HG03432 (cell line): ENCODE results near the gene NPAS4.
"Not testable (repeated sequence)": the region's sequence is repeated elsewhere in the genome, so short reads cannot be mapped to it uniquely, and the experiment has no call there.

Experiments used
- ATAC-seq: cut with Tn5 transposase; IDR thresholded peaks from one replicate; pipeline ENCODE4 v1.9.1; 2021; ENCODE audit warnings: mild to moderate bottlenecking, moderate library complexity; ENCODE audit not compliant: unreplicated experiment

The NPAS4 gene

DNA sequence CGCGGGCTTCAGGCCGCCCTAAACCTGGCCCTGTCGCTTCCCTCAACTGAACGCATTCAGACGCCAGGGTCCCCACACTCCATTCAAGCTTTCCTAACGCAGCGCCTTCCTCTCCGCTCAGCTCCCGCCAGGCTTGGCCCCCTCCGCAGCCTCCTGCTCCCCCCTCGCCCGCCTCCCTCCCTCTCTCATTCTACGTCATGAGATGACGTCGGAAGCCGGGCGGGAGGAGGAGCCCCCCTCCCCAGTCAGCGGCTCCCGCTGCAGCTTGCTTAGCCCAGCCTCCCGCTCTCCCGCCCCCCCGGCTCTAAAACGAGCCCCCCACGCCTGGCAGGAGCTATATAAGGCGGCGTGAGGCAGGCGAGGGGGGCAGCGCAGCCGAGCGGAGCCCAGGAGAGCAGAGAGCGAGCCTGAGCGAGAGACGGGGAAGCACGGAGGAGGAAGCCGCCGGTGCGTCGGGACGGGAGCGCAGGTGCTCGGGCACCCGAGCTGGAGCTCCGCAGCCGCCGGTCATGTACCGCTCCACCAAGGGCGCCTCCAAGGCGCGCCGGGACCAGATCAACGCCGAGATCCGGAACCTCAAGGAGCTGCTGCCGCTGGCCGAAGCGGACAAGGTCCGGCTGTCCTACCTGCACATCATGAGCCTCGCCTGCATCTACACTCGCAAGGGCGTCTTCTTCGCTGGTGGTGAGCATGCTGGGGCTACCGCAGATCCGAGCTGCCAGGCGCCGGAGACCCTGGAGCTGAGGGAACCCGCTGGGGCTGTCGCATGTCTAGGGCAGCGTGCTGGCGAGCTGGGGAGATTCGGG, at the start of gene NPAS4:
TSS of gene NPAS4 (plus strand) at position 365 of the 806 bp plus-strand sequence. CDS start at position 510, 145 bp downstream.
- no peak for ATAC-seq

DNA sequence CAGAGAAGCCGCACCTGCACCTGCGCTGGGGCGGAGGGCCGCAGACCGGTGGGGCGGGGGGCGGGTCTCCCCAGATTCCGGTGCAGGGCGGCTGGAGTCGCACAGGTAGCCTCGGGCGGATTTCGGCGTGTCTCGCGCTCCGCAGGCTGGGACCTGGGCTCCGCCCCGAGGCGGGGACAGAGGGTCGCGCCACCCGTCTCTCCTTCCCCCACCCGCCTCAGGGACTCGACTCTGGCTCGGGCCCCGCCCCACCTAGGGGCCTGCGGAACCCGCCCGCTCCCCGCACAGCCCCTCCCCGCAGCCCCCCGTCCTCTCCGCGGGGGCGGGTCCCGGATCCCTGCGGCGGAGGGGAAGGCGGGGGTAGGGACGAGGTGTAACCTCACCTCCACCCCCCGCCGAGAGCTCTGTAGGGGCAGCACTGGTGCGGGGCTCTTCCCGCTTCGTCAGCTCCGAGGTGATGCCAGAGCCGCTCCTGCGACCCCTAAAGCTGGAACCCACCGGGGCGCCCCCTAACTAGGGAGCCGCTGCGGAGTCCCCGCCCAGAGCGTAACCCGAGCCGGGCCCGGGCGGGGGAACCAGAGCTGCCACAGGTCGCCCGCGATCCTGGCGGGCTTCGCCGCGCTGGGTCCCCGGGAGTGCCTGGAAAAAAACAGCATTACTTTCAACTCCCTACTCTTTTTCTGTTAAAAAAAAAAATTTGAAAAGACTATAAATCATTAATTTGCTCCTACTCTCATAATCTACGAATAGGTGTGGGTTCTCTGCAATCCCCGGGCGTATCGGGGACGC, 49.0 kb upstream of the NPAS4 start, which contains the start of gene SLC29A2:
TSS of gene SLC29A2 (minus strand) at position 134 of the 789 bp plus-strand sequence. CDS start 169 bp downstream, outside the sequence.
- ATAC-seq, result peak; percentile 81

DNA sequence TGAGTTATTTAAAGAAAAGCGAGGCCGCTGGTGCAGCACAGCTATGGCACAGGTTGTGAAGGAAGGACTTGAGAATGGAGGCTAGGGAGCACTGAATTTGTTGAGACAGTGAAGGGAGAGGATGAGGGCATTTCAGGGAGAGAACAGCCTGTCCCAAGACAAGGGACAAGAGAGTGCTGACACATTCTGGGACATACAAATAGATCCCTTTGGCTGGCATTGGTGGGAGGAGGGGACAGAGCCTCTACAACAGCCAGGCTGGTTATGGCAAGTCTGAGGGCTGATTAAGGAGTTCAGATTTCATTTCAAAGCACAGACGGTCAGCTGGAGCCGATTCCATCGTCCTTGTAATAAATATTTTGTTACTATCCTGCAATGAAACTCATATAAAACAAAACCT, 47.6 kb upstream of the NPAS4 start:
- ATAC-seq, result no peak

DNA sequence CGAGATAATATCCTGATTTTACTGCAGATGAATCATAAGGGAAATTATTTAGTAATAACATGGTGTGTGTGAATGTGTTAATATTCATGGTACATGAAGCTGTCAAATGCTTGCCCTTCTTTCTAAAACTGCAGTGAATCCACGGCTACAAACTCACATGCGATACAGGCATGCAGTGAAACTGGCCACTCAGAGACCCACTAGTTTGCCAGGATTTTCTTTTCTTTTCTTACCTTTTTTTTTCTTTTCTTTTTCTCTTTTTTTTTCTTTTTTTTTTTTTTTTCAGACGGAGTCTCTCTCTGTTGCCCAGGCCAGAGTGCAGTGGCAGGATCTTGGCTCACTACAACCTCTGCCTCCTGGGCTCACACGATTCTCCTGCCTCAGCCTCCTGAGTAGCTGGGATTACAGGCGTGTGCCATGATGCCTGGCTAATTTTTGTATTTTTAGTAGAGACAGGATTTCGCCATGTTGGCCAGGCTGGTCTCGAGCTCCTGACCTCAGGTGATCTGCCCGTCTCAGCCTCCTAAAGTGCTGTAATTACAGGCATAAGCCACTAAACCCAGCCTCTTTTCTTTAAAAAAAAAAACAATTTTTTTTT, 47.0 kb upstream of the NPAS4 start:
- ATAC-seq, result not testable (repeated sequence)

DNA sequence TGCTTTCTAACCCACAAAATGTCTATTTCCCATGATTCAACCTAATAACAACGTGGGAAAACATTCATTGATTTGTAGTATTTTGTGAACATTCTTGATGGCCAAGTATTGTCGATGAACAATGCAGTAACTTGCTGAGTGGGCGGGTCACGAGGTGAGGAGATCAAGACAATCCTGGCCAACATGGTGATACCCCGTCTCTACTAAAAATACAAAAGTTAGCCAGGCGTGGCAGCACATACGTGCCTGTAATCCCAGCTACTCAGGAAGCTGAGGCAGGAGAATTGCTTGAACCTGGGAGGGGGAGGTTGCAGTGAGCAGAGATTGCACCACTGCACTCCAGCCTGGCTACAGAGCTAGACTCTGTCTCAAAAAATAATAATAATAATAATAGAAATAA, 40.6 kb upstream of the NPAS4 start:
- not testable (repeated sequence) for ATAC-seq

DNA sequence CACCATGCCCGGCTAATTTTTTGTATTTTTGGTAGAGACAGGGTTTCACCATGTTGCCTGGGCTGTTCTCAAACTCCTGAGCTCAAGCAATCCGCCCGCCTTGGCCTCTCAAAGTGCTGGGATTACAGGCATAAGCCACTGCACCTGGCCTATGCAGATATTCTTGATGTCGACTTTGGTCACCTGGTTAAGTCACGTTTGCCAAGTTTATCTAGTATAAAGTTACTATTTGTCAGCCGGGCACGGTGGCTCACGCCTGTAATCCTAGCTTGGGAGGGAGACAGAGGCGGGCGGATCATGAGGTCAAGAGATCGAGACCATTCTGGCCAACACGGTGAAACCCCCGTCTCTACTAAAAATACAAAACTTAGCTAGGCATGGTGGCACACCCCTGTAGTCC, 36.5 kb upstream of the NPAS4 start:
- ATAC-seq, result not testable (repeated sequence)

DNA sequence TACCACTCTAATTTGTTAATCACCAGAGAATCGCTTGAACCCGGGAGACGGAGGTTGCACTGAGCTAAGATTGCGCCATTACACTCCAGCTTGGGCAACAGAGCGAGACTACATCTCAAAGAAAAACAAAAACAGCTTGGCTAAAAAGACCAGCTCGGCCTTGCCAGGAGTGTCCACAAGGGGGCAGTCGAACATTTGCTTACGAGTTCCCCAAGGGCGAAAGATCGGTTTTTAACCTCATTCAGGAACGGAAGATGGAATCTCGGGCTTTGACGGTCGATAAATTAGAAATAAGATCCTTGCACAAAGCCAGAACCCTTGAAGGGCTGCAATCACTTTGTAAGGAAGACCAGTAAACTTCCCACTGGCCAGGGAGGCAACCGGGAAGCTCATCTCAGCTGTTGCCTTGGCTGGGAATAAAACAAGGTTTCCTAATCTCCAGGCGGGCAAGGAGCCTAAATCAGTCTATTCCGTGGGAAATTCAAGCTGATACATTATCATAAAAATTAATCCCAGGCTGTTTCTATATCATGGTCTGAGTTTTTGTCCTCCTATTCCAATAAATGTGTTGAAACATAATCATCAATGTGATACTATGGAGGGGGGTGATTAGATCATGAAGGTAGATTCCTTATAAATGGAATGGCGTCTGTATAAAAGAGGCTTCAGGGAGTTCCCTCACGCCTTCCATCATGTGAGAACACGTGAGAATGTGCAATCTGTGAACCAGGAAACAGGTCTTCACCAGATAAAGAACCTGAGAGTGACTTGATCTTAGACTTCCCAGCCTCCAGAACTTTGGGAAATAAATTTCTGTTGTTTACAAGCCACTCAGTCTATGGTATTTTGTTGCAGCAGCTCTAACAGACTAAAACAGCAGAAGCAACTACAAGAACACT, 34.4 kb upstream of the NPAS4 start:
- ATAC-seq, result no peak

DNA sequence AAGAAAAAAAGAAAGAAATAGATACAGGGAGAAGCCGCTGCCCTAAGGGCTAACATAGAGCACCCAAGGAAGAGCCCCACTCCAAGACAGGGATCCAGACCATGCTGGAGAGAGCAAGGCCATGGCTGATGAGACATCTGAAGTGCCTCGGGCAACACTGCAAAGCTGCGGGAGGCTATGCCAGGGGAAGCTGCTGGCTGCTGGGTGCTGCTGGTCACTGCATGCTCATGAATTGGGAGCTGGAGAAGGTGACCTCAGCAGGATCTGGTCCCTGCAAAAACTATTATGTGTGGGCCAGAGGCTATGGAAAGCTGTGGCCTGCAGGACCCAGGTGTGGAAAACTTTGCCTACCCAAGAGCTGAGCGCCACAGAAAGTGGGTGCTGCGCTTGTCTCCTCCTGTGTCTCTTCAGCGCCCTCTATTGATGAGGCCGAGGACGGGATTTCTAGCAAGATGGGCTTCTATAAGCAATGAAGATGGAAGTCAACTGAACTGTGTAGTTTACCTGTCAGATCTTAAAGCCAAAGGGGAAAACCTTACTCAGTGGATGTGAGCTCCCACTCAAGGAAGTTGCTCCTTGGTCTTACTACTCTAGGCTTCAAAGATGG, 32.0 kb upstream of the NPAS4 start:
- ATAC-seq, result no peak

DNA sequence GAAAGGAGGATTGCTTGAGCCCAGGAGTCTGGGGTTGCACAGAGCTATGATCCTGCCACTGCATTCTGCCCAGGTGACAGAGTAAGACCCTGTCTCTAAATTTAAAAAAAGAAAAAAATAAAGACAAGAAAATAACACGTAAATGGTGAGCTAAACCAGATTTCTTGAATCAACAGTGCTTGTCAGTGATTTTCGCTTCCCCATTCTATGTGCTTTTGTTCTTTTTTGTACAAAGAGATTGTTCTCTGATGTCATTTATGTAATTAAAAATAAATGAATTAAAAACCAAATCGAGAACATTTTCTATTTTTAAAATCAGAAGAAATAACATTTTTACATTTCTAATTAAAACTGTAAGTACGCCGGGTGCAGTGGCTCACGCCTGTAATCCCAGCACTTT, 29.5 kb upstream of the NPAS4 start:
- no peak for ATAC-seq

DNA sequence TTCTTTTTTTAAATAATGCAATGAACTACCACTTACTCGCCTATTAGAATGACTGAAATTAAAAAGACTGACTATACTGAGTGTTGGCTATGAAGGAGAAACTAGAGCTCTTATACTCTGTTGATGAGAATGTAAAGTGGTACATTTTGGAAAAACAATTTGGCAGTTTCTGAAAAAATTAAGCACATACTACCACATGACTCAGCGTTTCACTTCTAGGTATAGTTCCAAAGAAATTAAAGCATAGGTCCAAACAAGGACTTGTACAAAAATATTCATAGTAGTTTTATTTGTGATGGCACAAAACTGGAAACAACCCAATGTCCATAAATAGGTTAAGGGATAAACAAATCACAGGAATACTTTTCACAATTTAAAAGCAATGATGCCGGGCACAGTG, 26.9 kb upstream of the NPAS4 start:
- no peak for ATAC-seq

DNA sequence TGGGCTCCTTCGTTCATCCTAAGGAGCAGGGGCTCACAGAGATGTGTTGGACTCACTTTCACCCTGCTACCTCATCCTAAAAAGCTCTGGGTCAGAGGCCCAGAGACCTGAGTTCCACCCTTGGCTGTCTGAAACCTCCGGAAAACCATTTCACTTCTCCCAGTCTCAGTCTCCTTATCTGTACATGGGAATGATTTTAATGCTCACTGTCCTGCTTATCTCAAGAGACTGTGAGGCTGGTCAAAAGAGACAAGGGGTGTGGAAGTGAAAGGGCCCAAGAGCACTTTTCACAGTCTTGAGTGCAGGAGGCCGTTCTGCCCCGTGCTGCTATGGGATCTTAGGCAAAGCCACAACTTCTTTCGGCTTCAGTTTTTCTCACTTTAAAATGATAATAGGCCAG, 13.2 kb upstream of the NPAS4 start:
- ATAC-seq, result no peak

DNA sequence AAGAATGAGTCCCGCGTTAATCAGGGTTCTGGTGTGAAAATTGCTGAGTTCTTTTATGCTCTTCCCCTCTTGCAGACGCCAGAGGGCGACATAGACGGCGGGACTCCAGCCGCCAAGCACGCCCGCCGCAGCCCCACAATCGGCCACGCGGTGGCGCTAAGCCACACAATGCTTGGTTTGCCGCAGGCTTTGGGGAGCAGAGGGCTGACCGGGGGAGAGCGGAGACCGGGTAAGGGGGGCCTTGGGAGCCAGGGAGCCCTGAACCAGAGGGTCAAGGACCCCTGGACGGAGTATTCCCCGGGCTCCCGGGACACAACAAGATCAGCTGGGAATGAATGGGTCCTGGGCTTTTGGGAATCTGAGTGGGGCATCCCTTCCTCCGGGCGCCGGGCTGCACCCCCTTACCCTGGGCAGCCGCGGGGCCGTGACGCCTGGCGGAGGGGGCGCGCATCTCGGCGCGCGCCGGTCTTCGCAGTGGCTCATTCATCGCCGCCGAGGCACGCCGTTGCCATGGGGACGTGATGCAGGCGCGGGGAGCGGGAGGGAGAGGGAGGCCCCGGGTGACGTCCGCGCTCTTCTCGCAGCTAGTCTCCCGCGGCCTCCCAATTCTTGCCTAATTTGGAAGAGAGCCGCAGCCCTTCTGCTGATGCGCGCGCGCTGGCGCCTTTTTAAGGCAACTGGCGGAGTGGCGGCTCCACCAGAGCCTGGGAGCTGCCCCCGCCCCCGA, 12.2 kb upstream of the NPAS4 start:
- peak; percentile 60 for ATAC-seq

DNA sequence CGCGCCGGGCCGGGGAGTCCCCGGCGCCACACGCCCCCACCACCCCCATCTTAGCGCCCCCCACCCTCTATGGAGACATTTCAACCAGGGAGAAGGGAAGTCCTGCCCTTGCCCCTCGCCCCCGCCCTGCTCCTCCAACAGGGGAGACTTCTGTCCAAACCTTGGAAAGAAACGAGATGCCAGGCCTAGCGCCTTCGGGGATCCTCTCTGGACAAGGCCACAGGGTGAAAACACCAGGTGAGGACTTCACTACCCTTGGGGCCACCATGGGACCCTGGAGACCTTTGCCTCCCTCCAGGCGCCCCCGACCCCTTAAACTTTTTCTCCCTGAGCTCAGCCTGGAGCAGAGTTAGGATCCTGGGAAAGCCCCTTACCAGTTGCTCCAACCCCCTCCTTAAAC, 11.6 kb upstream of the NPAS4 start:
- no peak for ATAC-seq

DNA sequence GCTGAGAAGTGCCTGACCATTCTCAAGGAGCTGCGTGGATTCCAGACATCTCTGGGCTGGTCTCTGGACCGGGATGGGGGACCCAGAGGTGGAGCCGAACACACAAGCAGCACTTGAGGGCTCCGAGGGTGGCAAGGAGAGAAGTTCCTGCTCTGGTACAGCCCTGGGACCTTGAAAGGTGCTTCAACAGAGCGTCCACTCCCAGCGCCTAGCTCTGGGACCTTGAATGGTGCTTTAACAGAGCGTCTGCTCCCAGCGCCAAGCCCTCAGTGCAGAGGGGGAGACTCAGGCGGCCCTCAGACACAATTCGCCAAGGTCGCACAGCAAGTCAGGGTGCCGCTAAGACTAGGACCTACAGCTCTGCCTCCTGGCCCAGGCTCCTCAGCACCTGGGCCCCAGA, 10.6 kb upstream of the NPAS4 start:
- no peak for ATAC-seq

DNA sequence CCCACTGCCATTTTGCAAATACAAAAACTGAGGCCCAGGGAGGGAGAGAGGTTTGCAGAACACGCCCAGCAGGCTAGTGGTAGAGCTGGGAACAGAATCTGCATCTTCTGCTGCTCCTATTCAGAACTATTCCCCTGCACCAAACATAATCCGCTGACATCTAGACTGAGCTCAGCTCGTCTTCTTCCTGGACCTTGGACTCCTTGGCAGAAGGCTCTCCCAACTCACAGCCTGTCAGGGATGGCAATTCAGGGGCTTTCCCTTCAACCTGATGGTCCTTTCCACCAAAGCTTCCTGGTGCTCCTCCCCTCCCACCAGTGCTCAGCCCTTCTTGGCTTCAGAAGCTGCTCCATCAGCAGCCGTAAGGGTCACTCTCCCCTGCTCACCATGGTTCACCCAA, 9.5 kb upstream of the NPAS4 start:
- ATAC-seq, result no peak

DNA sequence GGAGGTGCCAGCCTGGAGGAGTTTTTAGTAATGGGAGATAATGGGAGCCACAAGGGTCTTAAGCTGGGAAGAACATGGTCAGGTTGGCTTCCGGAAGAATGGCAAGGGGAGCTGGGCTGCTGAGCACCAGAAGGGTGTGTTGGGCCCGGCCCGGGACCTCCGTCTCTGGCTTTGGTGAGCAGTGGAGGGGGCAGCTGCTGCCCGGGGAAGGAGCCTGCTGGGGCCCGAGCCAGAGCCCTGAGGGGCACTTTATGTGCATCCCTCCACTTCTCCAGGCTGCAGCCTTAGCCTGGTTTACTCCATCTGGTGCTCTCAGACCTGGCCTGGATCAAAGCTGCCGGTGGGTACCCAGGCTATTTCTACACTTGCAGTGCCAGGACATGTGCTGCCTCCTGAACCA, 8.7 kb upstream of the NPAS4 start:
- no peak for ATAC-seq

DNA sequence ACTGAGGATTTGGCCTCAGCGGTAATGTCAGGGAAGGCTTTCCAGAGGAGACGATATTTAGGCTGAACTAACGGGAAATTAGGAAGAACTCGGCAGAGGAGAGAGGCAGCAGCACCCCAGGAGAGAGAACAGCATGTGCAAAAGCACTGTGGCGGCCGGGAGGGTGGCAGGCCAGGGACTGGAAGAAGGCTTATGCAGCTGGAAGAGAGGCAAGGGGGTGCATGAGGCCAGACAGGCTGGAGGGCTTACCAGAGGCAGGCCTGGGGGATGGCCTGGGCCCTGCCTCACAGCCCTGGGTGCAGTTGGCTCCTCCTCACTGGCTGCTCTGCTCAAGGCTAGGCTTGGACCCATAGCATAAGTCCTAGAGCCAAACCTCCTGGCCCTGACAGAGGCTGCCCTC, 7.7 kb upstream of the NPAS4 start:
- ATAC-seq, result no peak

DNA sequence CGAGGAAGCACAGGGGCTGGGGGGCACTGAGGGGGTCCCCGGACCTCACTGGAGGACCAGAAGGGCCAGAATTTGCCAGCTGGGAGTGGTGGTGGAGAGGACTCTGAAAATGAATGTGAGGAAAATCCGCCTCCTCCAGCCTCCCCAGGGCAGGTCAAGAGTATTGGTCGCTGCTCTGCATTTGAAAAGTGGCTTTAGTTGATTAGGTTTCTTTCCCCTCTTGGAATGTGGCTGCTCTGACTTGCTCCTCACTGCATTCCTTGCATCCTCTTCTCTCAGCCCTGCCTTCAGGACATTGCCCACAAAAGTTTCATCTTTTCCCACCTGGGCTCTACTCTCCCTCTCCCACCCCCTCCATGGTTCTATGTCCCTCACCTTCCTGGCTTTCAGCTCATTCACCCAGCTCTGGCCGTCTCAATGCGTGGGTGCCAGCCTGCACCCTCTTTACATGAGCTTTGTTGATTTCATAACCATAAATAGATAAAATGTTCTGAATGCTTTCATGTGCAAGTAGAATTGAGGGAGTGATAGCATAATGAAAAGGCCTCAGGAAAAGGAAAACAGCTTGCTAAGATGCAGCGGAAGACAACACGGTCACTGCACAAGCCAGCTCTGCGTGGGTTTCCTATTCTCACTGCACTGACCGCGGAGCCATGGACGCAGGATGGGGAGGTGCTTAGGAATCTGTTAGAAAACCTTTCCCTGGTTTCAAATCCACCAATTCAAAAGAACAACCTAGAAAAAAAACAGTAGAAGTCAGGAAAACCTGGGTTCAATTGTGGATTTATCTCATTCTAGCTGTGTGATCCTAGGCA, 6.5 kb upstream of the NPAS4 start:
- ATAC-seq, result no peak

DNA sequence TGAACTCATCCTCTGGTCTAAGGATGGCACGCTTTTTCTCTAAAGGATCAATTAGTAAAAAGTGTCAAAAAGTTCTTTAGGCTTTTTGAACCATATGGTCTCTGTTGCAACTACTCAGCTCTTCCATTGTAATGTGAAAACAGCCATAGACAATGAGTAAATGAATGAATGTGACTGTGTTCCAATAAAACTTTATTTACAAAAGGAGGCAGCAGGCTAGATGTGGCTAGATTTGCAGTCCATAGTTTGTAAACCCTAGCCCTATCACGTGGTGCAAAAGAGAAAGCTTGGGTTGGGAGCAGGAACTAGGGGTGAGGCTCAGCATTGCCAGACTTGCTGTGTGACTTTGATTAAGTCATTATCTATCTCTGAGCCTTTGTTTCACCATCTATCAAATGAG, 5.4 kb upstream of the NPAS4 start:
- no peak for ATAC-seq
